Measurements from ENCODE around the gene EHBP1L1.

DNA sequence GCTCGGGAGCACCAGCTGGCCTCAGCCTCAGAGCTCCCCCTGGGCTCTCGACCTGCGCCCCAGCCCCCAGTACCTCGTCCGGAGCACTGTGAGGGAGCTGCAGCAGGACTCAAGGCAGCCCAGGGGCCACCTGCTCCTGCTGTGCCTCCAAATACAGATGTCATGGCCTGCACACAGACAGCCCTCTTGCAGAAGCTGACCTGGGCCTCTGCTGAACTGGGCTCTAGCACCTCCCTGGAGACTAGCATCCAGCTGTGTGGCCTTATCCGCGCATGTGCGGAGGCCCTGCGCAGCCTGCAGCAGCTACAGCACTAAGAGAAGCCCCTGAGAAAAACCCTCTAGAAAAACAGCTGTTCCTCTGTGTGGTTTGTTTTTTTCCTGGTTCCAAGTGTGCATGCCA lies 4.4 kb upstream of the EHBP1L1 start:
- TF ChIP-seq, protein P1, sequence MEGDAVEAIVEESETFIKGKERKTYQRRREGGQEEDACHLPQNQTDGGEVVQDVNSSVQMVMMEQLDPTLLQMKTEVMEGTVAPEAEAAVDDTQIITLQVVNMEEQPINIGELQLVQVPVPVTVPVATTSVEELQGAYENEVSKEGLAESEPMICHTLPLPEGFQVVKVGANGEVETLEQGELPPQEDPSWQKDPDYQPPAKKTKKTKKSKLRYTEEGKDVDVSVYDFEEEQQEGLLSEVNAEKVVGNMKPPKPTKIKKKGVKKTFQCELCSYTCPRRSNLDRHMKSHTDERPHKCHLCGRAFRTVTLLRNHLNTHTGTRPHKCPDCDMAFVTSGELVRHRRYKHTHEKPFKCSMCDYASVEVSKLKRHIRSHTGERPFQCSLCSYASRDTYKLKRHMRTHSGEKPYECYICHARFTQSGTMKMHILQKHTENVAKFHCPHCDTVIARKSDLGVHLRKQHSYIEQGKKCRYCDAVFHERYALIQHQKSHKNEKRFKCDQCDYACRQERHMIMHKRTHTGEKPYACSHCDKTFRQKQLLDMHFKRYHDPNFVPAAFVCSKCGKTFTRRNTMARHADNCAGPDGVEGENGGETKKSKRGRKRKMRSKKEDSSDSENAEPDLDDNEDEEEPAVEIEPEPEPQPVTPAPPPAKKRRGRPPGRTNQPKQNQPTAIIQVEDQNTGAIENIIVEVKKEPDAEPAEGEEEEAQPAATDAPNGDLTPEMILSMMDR (IDR thresholded peaks at IDR 0.05; ENCODE audit: borderline replicate concordance, extremely low read depth, low read length, poor library complexity, severe bottlenecking), result no peak
- no peak for TF ChIP-seq EZH2 (IDR thresholded peaks at IDR 0.05; ENCODE audit: borderline replicate concordance, low read depth, low read length, severe bottlenecking)

All from DND-41 (cell line).